SK-N-SH treated with all-trans-retinoic acid at 6 μM for 48 hours (cell line): ENCODE measurements around the gene ARL13B.

ENCODE experiments used
- BACH2 ChIP-seq: fragments of 250-450 bp; sonication (Bioruptor Pico); IDR thresholded peaks from 2 replicates; pipeline ENCODE4 v1.9.0; 2021; ENCODE audit warnings: mild to moderate bottlenecking, borderline replicate concordance
- CREB5 ChIP-seq: fragments of 250-450 bp; sonication (Bioruptor Pico); IDR thresholded peaks from 2 replicates; pipeline ENCODE4 v1.5.1; 2020; ENCODE audit warnings: low read depth, mild to moderate bottlenecking, moderate library complexity
- ISL1 ChIP-seq: fragments of 250-450 bp; sonication (Bioruptor Pico); IDR thresholded peaks from 2 replicates; pipeline ENCODE4 v2.1.2; 2022; ENCODE audit warnings: mild to moderate bottlenecking, moderate library complexity
- OSR1 ChIP-seq: fragments of 250-450 bp; sonication (Bioruptor Pico); IDR thresholded peaks from 2 replicates; pipeline ENCODE4 v1.8.0; 2022; ENCODE audit warnings: moderate library complexity, mild to moderate bottlenecking, inconsistent platforms
- PATZ1 ChIP-seq: fragments of 250-450 bp; sonication (Bioruptor Pico); IDR thresholded peaks from 2 replicates; pipeline ENCODE4 v1.8.0; 2020; ENCODE audit warnings: mild to moderate bottlenecking, moderate library complexity, borderline replicate concordance
- SNAI2 ChIP-seq: fragments of 250-450 bp; sonication (Bioruptor Pico); IDR thresholded peaks from 2 replicates; pipeline ENCODE4 v1.5.0; 2020; ENCODE audit warnings: mild to moderate bottlenecking, moderate library complexity
- TCF4 ChIP-seq: fragments of 250-450 bp; sonication (Bioruptor Pico); IDR thresholded peaks from 2 replicates; pipeline ENCODE4 v1.8.0; 2021; ENCODE audit warnings: mild to moderate bottlenecking, moderate library complexity, borderline replicate concordance
- TOX ChIP-seq: fragments of 250-450 bp; sonication (Bioruptor Pico); IDR thresholded peaks from 2 replicates; pipeline ENCODE4 v1.8.0; 2021; ENCODE audit warnings: mild to moderate bottlenecking, moderate library complexity, borderline replicate concordance
- TSHZ2 ChIP-seq: fragments of 250-450 bp; sonication (Bioruptor Pico); IDR thresholded peaks from 2 replicates; pipeline ENCODE4 v1.5.0; 2020; ENCODE audit warnings: mild to moderate bottlenecking, moderate library complexity
- ZFP30 ChIP-seq: fragments of 450-650 bp; formaldehyde crosslinking; IDR thresholded peaks from 2 replicates; pipeline ENCODE4 v1.5.0; 2022; ENCODE audit warnings: mild to moderate bottlenecking, moderate library complexity
- ZNF70 ChIP-seq: fragments of 450-650 bp; formaldehyde crosslinking; IDR thresholded peaks from 2 replicates; pipeline ENCODE4 v1.5.0; 2020; ENCODE audit warnings: mild to moderate bottlenecking, moderate library complexity
- ZNF8 ChIP-seq: fragments of 450-650 bp; formaldehyde crosslinking; IDR thresholded peaks from 2 replicates; pipeline ENCODE4 v1.5.0; 2020; ENCODE audit warnings: mild to moderate bottlenecking, moderate library complexity

GRCh38 chr3:94066506-94067500, 86.8 kb downstream of the ARL13B start:
- TF ChIP-seq TSHZ2 (CRISPR knock-in tag) (no peak), SNAI2 (no peak), BACH2 (CRISPR knock-in tag) (no peak), ZNF8 (no peak), OSR1 (CRISPR knock-in tag) (no peak), CREB5 (no peak), ISL1 (CRISPR knock-in tag) (no peak), TOX (CRISPR knock-in tag) (no peak), ZNF70 (CRISPR knock-in tag) (no peak), TCF4 (no peak), ZFP30 (CRISPR knock-in tag) (no peak), PATZ1 (CRISPR knock-in tag) (no peak)
